H1 (cell line): ENCODE results near the gene CASP3. TPM values are rescaled to one million over a fixed set of nuclear protein-coding genes. Genes with fewer than 3 reads are reported as not detected.

Experiments
- SAP30 ChIP-seq: fragments of 300-600 bp; sonication (generic); IDR thresholded peaks from 2 replicates; pipeline ENCODE4 v1.7.1; 2012; ENCODE audit warnings: low read length, moderate library complexity, mild to moderate bottlenecking, inconsistent platforms; ENCODE audit not compliant: insufficient read depth, insufficient replicate concordance
- polyA plus RNA-seq, 7 experiments: library from polyadenylated mRNA; depleted of rRNA in 3 of 7; stranded (reverse) in 5 of 7; unstranded in 2 of 7; fragments of >200 nt in 5 of 7; fragments of 200-250 nt in 2 of 7; gene quantifications; 1 replicate in 5 of 7; 2 replicates in 1 of 7; 4 replicates in 1 of 7; pipeline versions ENCODE4 v1.2.1 to v1.2.3, GENCODE V29; 2011 to 2013; ENCODE audit warnings: missing spikeins in 2 of 7, mixed read lengths in 2 of 7
- total RNA-seq: library from RNA; stranded (reverse); fragmentation: NEBNext Ultra II Directional; extraction: Animal tissue kit (Norgen Biotek cat#: 25700); gene quantifications from 2 replicates; pipeline ENCODE4 v1.2.1, GENCODE V29; 2021

Gene CASP3
- total and polyA plus RNA-seq, 2 of the 8 experiments (the other 6 are each of a cell fraction or from before 2014, with no cell fraction given): 27.8 to 82.5 TPM

DNA sequence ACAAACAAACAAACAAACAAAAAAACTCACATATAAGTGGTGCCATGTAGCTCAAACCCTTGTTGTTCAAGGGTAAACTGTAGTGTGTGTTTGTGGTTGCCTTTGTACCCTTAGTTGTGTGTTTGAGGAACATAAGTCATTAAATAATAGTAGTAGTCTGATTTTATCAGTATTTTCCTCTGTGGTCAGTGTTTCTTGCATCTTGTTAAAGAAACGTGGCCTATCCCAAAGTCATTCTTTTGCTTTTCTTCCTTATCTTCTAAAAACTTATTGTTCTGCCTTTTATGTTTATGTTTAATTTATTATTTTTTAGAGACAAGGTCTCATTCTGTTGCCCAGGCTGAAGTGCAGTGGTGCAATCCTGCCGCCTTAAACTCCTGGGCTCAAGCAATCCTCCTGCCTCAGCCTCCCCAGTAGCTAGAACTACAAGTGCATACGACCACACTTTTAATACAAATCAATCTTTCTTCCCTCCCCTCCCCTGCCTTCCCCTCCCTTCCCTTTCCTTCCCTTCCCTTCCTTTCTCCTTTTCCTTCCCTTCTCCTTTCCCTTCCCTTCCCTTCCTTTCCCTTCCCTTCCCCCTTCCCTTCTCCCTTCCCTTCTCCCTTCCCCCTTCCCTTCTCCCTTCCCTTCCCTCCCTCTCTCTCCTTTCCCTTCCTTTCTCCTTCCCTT is 26.7 kb upstream of the CASP3 start (continued):
- no peak for TF ChIP-seq SAP30
- TF ChIP-seq, all 59 proteins: peak for 0
